Skin of body (tissue), 1 donor: ENCODE data around the gene TMEM255A. TPM values are rescaled to one million over a fixed set of nuclear protein-coding genes. Genes with fewer than 3 reads are reported as not detected.

Experiments used
- total RNA-seq: library from RNA; depleted of rRNA; stranded (reverse); fragments of >200 nt; gene quantifications from one replicate; pipeline ENCODE4 v1.2.3, GENCODE V29; 2014

The TMEM255A gene
- total RNA-seq, 1 donor from 2014 or later, result 0.69 TPM

Other genes starting within 250 kb of the TMEM255A start
- gene RHOXF2B, start 233.8 kb downstream of the TMEM255A start, total RNA-seq, result not detected
- gene RHOXF1, start 195.5 kb downstream of the TMEM255A start, total RNA-seq, result not detected
- gene RHOXF2, start 152.8 kb downstream of the TMEM255A start, total RNA-seq, result not detected
- gene ZBTB33, start 60.6 kb downstream of the TMEM255A start, total RNA-seq, result 19.3 TPM
- 25.9 TPM for gene ATP1B4, start 50.6 kb upstream of the TMEM255A start, total RNA-seq
- gene LAMP2, start 157.8 kb upstream of the TMEM255A start, total RNA-seq, result 102 TPM
- gene CUL4B, start 249.5 kb upstream of the TMEM255A start, total RNA-seq, result 39.0 TPM